PC-9 (cell line): ENCODE results near the gene ECI1. TPM values are rescaled to one million over a fixed set of nuclear protein-coding genes. Genes with fewer than 3 reads are reported as not detected.

Experiments used
- BruUV-seq: library from RNA; stranded (reverse); fragments of 400-500 nt; replicated peaks from 2 replicates; lab custom pipeline; 2021; lab: Mats Ljungman, UMichigan
- CTCF ChIA-PET: fragments of 300-600 bp; sonication (Branson Sonifier 250); formaldehyde crosslinking; loops from one replicate; lab custom pipeline; 2022; ENCODE audit warnings: antibody characterized with exemption; lab: Charles Lee
- POLR2A ChIA-PET: fragments of 300-600 bp; sonication (Branson Sonifier 250); formaldehyde crosslinking; loops from one replicate; lab custom pipeline; 2022; ENCODE audit warnings: antibody characterized with exemption; ENCODE audit not compliant: unreplicated experiment; lab: Charles Lee
- DNase-seq, 2 experiments: peaks; one replicate each; pipeline versions ENCODE4 v3.0.0 to v3.0.0-alpha.2; 2015 to 2022; ENCODE audit warnings: mixed read lengths in 1 of 2
- H2AFZ ChIP-seq: fragments of 200-600 bp; sonication (generic); 2 replicates; pipeline ENCODE4 v1.8.1; 2017; ENCODE audit warnings: antibody characterized with exemption
- H3F3A ChIP-seq: fragments of 200-600 bp; sonication (generic); 2 replicates; pipeline ENCODE4 v1.8.1; 2017; ENCODE audit warnings: antibody characterized with exemption, mild to moderate bottlenecking, low read depth; ENCODE audit not compliant: insufficient read depth
- H3K27ac ChIP-seq: fragments of 200-600 bp; sonication (generic); 2 replicates; pipeline ENCODE4 v1.6.1; 2016; ENCODE audit warnings: mixed run types
- H3K27me3 ChIP-seq: fragments of 200-600 bp; sonication (generic); 2 replicates; pipeline ENCODE4 v1.6.1; 2016; ENCODE audit warnings: low read depth, mixed run types; ENCODE audit not compliant: insufficient read depth
- H3K36me3 ChIP-seq: fragments of 200-600 bp; sonication (generic); 2 replicates; pipeline ENCODE4 v1.6.1; 2016; ENCODE audit warnings: low read depth, mixed run types
- H3K4me1 ChIP-seq: fragments of 200-600 bp; sonication (generic); replicated peaks from 2 replicates; pipeline ENCODE4 v1.6.1; 2016; ENCODE audit warnings: mixed run types; ENCODE audit not compliant: insufficient read depth
- H3K4me2 ChIP-seq: fragments of 200-600 bp; sonication (generic); 2 replicates; pipeline ENCODE4 v1.6.1; 2017; ENCODE audit warnings: mixed run types
- H3K4me3 ChIP-seq: fragments of 200-600 bp; sonication (generic); 2 replicates; pipeline ENCODE4 v1.6.1; 2016; ENCODE audit warnings: mixed run types
- H3K79me2 ChIP-seq: fragments of 200-600 bp; sonication (generic); 2 replicates; pipeline ENCODE4 v1.6.1; 2017; ENCODE audit warnings: low read depth, mixed run types
- H3K9me2 ChIP-seq: fragments of 200-600 bp; sonication (generic); 2 replicates; pipeline ENCODE4 v1.8.1; 2017; ENCODE audit warnings: mild to moderate bottlenecking; ENCODE audit not compliant: insufficient read depth
- H3K9me3 ChIP-seq: fragments of 200-600 bp; sonication (generic); 2 replicates; pipeline ENCODE4 v1.8.1; 2016; ENCODE audit warnings: low read depth; ENCODE audit not compliant: insufficient read depth
- H4K20me1 ChIP-seq: fragments of 200-600 bp; sonication (generic); 2 replicates; pipeline ENCODE4 v1.8.1; 2017; ENCODE audit not compliant: insufficient read depth
- EZH2 ChIP-seq: fragments of 200-600 bp; sonication (generic); IDR thresholded peaks from 2 replicates; pipeline ENCODE4 v1.8.0; 2017; ENCODE audit warnings: antibody characterized with exemption, low read depth
- intact Hi-C: fragments of 100-400 bp; cut with micrococcal nuclease; formaldehyde crosslinking; loops from one replicate; pipeline ENCODE4 v1.10.0; 2022; ENCODE audit not compliant: unreplicated experiment
- total RNA-seq: library from RNA; stranded (reverse); gene quantifications from 2 replicates; pipeline ENCODE4 v1.2.3, GENCODE V29; 2021
- TF ChIP-seq, protein P1 (sequence below): fragments of 200-600 bp; sonication (generic); conservative IDR thresholded peaks from 2 replicates; pipeline ENCODE4 v1.6.1; 2017; ENCODE audit warnings: mixed run types, antibody characterized with exemption, mild to moderate bottlenecking, moderate library complexity

The ECI1 gene
- total RNA-seq, 1 experiment from 2014 or later: 131 TPM

DNA sequence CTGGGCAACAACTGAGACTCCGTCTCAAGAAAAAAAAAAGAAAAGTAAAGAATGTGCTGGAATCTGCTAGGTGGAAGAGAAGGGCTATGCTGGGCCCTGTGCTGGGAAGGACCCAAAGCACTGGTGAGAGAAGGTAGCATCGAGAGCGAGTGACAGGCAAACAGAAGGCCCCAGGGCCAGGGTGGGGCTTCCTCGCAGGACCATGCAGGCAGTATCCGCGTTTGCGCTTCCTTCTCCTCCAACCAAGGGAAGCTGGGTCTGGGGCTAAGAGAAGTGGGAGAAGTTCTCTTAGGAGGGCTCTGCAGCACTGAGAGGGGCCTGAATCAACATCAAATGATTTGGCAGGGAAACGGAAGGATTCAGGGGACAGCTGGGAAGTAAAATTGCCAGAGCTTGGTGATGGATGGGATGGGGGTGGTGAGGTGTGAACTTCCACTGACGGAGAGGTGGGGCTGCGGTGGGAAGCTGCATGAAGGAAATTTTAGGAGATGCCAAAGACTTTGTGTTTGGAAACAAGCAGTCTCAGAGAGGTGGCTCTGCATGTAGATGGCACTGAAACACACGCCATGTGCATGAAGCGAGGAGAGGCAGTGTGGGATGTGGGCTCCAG, 5.2 kb upstream of the ECI1 start:
- no peaks in the 10 kb centered on the region for H3K27me3 ChIP-seq
- no peaks in the 10 kb centered on the region for H3K9me2 ChIP-seq
- peaks cover 67% of the 10 kb centered on the region for H4K20me1 ChIP-seq
- H2AFZ ChIP-seq: no peak overlapping the region
- ChIA-PET CTCF (no interaction called here), POLR2A (no interaction called here)
- H3K4me3 ChIP-seq: no peak overlapping the region
- H3K27ac ChIP-seq: no peak overlapping the region
- H3F3A ChIP-seq: peaks cover 98% of the 10 kb centered on the region
- intact Hi-C loops: loop anchor here (10.0 kb wide), 1 partner anchor 252 kb away; the partner anchor contains the start of gene ZNF598
- DNase-seq: no peak
- H3K36me3 ChIP-seq: peaks cover 42% of the 10 kb centered on the region
- H3K79me2 ChIP-seq: peaks cover 32% of the 10 kb centered on the region
- H3K9me3 ChIP-seq: no peaks in the 10 kb centered on the region
- TF ChIP-seq, protein P1, sequence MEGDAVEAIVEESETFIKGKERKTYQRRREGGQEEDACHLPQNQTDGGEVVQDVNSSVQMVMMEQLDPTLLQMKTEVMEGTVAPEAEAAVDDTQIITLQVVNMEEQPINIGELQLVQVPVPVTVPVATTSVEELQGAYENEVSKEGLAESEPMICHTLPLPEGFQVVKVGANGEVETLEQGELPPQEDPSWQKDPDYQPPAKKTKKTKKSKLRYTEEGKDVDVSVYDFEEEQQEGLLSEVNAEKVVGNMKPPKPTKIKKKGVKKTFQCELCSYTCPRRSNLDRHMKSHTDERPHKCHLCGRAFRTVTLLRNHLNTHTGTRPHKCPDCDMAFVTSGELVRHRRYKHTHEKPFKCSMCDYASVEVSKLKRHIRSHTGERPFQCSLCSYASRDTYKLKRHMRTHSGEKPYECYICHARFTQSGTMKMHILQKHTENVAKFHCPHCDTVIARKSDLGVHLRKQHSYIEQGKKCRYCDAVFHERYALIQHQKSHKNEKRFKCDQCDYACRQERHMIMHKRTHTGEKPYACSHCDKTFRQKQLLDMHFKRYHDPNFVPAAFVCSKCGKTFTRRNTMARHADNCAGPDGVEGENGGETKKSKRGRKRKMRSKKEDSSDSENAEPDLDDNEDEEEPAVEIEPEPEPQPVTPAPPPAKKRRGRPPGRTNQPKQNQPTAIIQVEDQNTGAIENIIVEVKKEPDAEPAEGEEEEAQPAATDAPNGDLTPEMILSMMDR: no peak
- no peak for TF ChIP-seq EZH2
- no TSS peak for BruUV-seq
- peaks cover 18% of the 10 kb centered on the region for H3K4me1 ChIP-seq
- no peak overlapping the region for H3K4me2 ChIP-seq

DNA sequence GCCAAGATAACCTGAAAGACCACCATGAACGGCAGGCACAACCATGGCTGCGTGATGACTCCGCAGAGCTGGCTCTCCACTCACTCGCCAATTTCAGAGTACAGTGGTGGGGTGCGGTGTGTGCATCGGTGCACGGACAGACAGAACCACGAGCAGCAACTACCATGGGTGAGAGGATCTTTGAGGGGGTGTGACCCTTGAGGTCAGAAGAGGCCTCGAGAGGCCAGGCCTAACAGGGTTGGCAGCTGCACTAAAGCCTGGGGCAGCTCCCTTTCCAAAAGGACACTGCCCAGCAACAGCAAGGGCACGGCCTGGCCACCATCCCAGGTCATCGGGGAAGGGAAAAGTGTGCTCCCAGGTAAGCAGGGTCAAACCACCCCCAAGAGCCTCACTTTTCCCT, 1.9 kb upstream of the ECI1 start:
- no peaks in the 10 kb centered on the region for H3K9me3 ChIP-seq
- H3K4me2 ChIP-seq: 0 out of 2 replicates have a peak overlapping the region, but pooled peaks have one; percentile 85
- H3F3A ChIP-seq: peaks cover 80% of the 10 kb centered on the region
- DNase-seq: no peak
- no peaks in the 10 kb centered on the region for H3K27me3 ChIP-seq
- ChIA-PET POLR2A (no interaction called here), CTCF (no interaction called here)
- intact Hi-C loops: loop anchor here (5.0 to 10.0 kb wide), 3 partner anchors 41 to 249 kb away; partner anchors contain the start of genes BRICD5, PGP and ZNF598
- peaks cover 22% of the 10 kb centered on the region for H3K4me1 ChIP-seq
- H3K9me2 ChIP-seq: no peaks in the 10 kb centered on the region
- peaks cover 16% of the 10 kb centered on the region for H3K36me3 ChIP-seq
- BruUV-seq: no TSS peak
- H3K4me3 ChIP-seq: no peak overlapping the region
- peaks cover 32% of the 10 kb centered on the region for H3K79me2 ChIP-seq
- H3K27ac ChIP-seq: no peak overlapping the region
- no peak for TF ChIP-seq EZH2
- TF ChIP-seq, protein P1: no peak
- H2AFZ ChIP-seq: no peak overlapping the region
- H4K20me1 ChIP-seq: peaks cover 46% of the 10 kb centered on the region

DNA sequence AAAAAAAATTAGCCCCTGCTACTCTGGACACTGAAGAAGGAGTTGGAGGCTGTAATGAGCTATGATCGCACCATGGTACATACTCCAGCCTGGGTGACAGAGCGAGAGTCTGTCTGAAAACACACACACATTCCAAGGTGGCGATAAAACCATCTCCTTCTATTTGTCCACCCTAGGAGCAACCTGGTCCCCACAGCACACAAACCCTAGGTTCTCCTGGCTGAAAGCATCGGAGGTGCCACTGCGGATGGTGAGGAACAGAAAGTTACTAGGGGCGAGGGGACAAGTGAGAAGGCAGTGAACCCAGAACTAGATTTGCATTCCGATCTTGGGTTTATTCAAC, 1.4 kb upstream of the ECI1 start:
- Histone ChIP-seq H3K4me2 (peak overlapping the region; percentile 85; the same call in 1 of the 2 replicates), H3K4me1 (peaks cover 22% of the 10 kb centered on the region), H3K27me3 (no peaks in the 10 kb centered on the region), H3K4me3 (no peak overlapping the region), H3K27ac (peak overlapping the region; percentile 86), H2AFZ (no peak overlapping the region), H3F3A (peaks cover 74% of the 10 kb centered on the region), H4K20me1 (peaks cover 48% of the 10 kb centered on the region), H3K36me3 (peaks cover 13% of the 10 kb centered on the region), H3K9me3 (no peaks in the 10 kb centered on the region), H3K79me2 (peaks cover 32% of the 10 kb centered on the region), H3K9me2 (no peaks in the 10 kb centered on the region)
- intact Hi-C loops: loop anchor here (5.0 to 10.0 kb wide), 3 partner anchors 40 to 250 kb away; partner anchors contain the start of genes BRICD5, PGP and ZNF598
- DNase-seq: no peak
- no TSS peak for BruUV-seq
- ChIA-PET POLR2A (interaction anchor here (0.6 kb wide), 2 partner anchors 9 to 176 kb away, joined by 3 to 4 read pairs; partner anchors contain the start of gene CCNF), CTCF (interaction anchor here (0.6 to 1.0 kb wide), 3 partner anchors 10 to 177 kb away, joined by 3 to 5 read pairs (median 3); partner anchors contain the start of gene CCNF)
- TF ChIP-seq, protein P1: no peak
- no peak for TF ChIP-seq EZH2
